ENCODE data around the gene VCL.
"Not testable (repeated sequence)": the region's sequence is repeated elsewhere in the genome, so short reads cannot be mapped to it uniquely, and the experiment has no call there.

VCL gene

GRCh38 chr10:73997787-73998622, at the start of gene VCL:
Gene VCL (plus strand): TSS chr10:73998116. CDS start chr10:73998208, 92 bp downstream.
- DNase-seq = peak; percentile 54

GRCh38 chr10:73948947-73949633, 48.8 kb upstream of the VCL start:
- DNase-seq = no peak

GRCh38 chr10:73950155-73950948, 47.6 kb upstream of the VCL start:
- DNase-seq = no peak

- no peak for DNase-seq
These were observed 44.3 kb upstream of the VCL start for GRCh38 chr10:73953665-73954064.

- no peak for DNase-seq
These were observed 43.2 kb upstream of the VCL start for GRCh38 chr10:73954737-73955136.

- no peak for DNase-seq
These were observed 42.2 kb upstream of the VCL start for GRCh38 chr10:73955719-73956118.

GRCh38 chr10:73956476-73957359, 41.2 kb upstream of the VCL start:
- DNase-seq = no peak

- DNase-seq = no peak
These were observed 38.3 kb upstream of the VCL start for GRCh38 chr10:73959484-73960243.

GRCh38 chr10:73962386-73962785, 35.5 kb upstream of the VCL start:
- DNase-seq = no peak

- not testable (repeated sequence) for DNase-seq
These were observed 34.4 kb upstream of the VCL start for GRCh38 chr10:73963533-73963932.

GRCh38 chr10:73964743-73965142, 33.2 kb upstream of the VCL start:
- no peak for DNase-seq

- not testable (repeated sequence) for DNase-seq
These were observed 32.5 kb upstream of the VCL start for GRCh38 chr10:73965267-73965889.

GRCh38 chr10:73965890-73966768, 31.8 kb upstream of the VCL start:
- no peak for DNase-seq

GRCh38 chr10:73967022-73967429, 30.9 kb upstream of the VCL start:
- DNase-seq = no peak

- DNase-seq = no peak
These were observed 30.4 kb upstream of the VCL start for GRCh38 chr10:73967544-73967943.

GRCh38 chr10:73968098-73968521, 29.8 kb upstream of the VCL start:
- DNase-seq = no peak

GRCh38 chr10:73969224-73969841, 28.6 kb upstream of the VCL start:
- DNase-seq = no peak

GRCh38 chr10:73970845-73971244, 27.1 kb upstream of the VCL start:
- DNase-seq = no peak

GRCh38 chr10:73971636-73972354, 26.1 kb upstream of the VCL start:
- DNase-seq = no peak

Measured in NCI-H524 treated with DMSO at 0.1 percent for 48 hours (cell line).